Measurements from ENCODE around the gene DMBX1. TPM values are rescaled to one million over a fixed set of nuclear protein-coding genes. Genes with fewer than 3 reads are reported as not detected.

Gene DMBX1
- total and polyA plus RNA-seq, 9 of the 15 experiments (the other 6 are each of a cell fraction or from before 2014, with no cell fraction given) = 0.25 to 4.3 (median 1.0) TPM

DNA sequence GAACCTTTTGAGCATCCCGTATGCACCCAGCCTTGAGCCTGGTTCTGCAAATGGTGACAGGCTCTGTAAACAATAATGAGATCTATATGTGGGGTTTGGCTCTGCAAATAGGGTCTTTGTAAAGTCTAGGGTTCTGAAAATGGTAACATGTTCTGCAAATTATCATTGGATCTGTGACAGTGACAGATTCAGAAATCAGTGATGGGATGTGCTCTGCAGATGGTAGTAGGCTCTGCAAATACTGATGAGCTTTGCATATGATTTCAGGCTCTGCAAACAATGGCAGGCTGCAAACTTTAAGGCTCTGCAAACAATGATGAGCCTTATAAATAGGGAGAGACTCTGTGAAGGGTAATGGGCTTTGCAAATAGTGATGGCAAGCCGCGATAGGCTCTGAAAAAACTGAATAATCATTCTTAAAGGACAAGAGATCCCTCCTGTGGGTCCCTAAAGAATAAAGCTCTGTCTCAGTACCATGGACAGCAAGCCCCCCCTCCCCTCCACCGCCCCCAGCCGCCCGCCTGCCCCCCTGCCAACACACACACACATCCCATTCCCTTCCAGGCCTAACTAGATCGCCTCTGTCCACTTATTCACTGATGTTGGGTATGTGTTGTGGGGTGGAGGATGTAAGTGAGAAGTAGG is 17.7 kb upstream of the DMBX1 start (continued):
- TF ChIP-seq ZNF79 (CRISPR knock-in tag; IDR thresholded peaks at IDR 0.05; ENCODE audit: low read depth) = no peak
- TF ChIP-seq KDM5B (IDR thresholded peaks at IDR 0.05; ENCODE audit: insufficient replicate concordance, low read depth, low read length) = no peak
- no peak for TF ChIP-seq GATA2 (CRISPR knock-in tag; IDR thresholded peaks at IDR 0.05)
- TF ChIP-seq HES1 (IDR thresholded peaks at IDR 0.05; ENCODE audit: low read depth) = no peak

DNA sequence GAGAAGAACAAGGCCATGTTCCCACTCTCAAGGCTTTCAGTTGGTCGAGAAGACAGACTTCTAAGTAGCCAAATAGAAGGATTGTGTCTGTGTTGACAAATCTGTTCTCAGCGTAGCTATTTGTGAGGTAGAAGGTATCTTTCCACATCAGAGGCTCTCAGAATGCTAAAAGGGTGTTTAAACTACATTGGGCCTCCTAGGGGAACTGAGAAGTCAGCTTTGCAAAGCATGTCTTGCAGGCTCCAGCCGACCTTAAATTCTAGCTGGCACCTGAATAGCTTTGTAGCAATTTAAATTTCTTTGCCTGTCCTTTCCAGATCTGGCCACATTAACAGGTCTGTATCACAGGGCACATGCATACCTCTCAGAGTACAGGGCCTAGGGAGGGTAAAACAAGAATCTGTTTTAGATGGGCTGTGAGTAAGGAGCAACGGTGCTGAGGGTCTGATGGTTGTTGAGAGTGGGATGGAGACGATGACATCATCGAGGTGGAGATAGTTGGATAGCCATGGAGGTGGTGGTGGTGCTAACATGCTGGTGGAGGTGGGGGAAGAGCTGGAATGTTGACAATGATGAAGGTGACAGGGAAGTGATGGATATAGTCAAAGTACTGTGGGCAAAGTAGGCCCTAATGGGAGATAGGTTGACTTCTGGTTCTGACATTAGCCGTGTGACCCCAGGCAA is 17.0 kb upstream of the DMBX1 start:
- no peaks in the 10 kb centered on the region for H3K36me3 ChIP-seq (ENCODE audit: control insufficient read depth, insufficient read depth, low read length)
- in situ Hi-C loops (cut with MboI) = no loop called here
- DNase-seq (ENCODE audit: extremely low read depth in 1 of 4, low spot score in 3 of 4) (no peak), FAIRE-seq (peak; percentile 58), ATAC-seq (no peak)
- no peak overlapping the region for H3K4me3 ChIP-seq
- 5% methylated on average over 7 of the region's 7 CpGs for WGBS (ENCODE audit: insufficient coverage, low coverage, missing lambda C conversion rate)
- H3K79me2 ChIP-seq (ENCODE audit: control insufficient read depth, insufficient read depth, low read length) = no peaks in the 10 kb centered on the region
- H3K9me3 ChIP-seq (replicated peaks; ENCODE audit: control insufficient read depth, insufficient read depth, low read depth, low read length) = no peaks in the 10 kb centered on the region
- H3K4me1 ChIP-seq (replicated peaks in 1 of 2; ENCODE audit: control insufficient read depth in 2 of 2, insufficient read depth in 2 of 2, low read length in 2 of 2) = peaks cover 2 to 14% of the 10 kb centered on the region in 2 experiments; a peak in 4 of 5 replicates
- peaks cover 0 to 8% of the 10 kb centered on the region in 2 experiments; a peak in 2 of 5 replicates for H3K27me3 ChIP-seq (ENCODE audit: control insufficient read depth in 2 of 2, insufficient read depth in 2 of 2, low read length in 2 of 2)
- intact Hi-C loops (cut with micrococcal nuclease) = no loop called here
- BruUV-seq (replicated peaks) = no TSS peak
- ChIA-PET POLR2A (interaction anchor here (0.6 to 1.9 kb wide), 9 partner anchors 8 to 209 kb away, joined by 3 to 6 read pairs (median 3); no protein-coding TSS in a partner anchor), CTCF (ENCODE audit: low intra/inter-chr PET ratio) (interaction anchor here (1.1 kb wide), 1 partner anchor 26 kb away, joined by 3 read pairs; no protein-coding TSS in a partner anchor)
- no peak overlapping the region for H3K9ac ChIP-seq (ENCODE audit: insufficient read depth in 1 of 2, low read depth in 2 of 2, low read length in 2 of 2)
- no peak overlapping the region for H3K27ac ChIP-seq (ENCODE audit: extremely low read depth, low read depth, low read length)
- TF ChIP-seq ATF3 (IDR thresholded peaks at IDR 0.05) (peak; percentile 80), ATF3 (CRISPR knock-in tag; conservative IDR thresholded peaks at IDR 0.05) (no peak), POU5F1 (IDR thresholded peaks at IDR 0.05; ENCODE audit: borderline replicate concordance, low read depth, low read length, partially characterized antibody) (no peak), JUNB (CRISPR knock-in tag; conservative IDR thresholded peaks at IDR 0.05) (0 out of 2 replicates have a peak, but pooled peaks have one; percentile 16), ZNF740 (CRISPR knock-in tag; IDR thresholded peaks at IDR 0.05) (no peak), ZNF740 (tag; IDR thresholded peaks at IDR 0.05) (peak in 1 of 2 experiments; percentile 10; a peak in 1 of 4 replicates), SMAD4 (CRISPR knock-in tag; conservative IDR thresholded peaks at IDR 0.05) (no peak), CREB5 (CRISPR knock-in tag; IDR thresholded peaks at IDR 0.05) (no peak)
- H4K20me1 ChIP-seq (replicated peaks; ENCODE audit: control insufficient read depth, insufficient read depth, low read length) = no peaks in the 10 kb centered on the region
- H3K9me1 ChIP-seq (ENCODE audit: control insufficient read depth, insufficient read depth, low read length) = no peaks in the 10 kb centered on the region
- no peak overlapping the region for H2AFZ ChIP-seq (ENCODE audit: low read depth, low read length)
- H3K4me2 ChIP-seq (ENCODE audit: insufficient read depth, low read length) = no peak overlapping the region
